Measurements from ENCODE around the gene DBI.

The DBI gene

GRCh38 chr2:119409506-119409905, 42.7 kb downstream of the DBI start:
- Histone ChIP-seq H3K36me3 (no peaks in the 10 kb centered on the region), H3K27me3 (no peaks in the 10 kb centered on the region), H3K9me3 (no peaks in the 10 kb centered on the region), H3K4me1 (no peaks in the 10 kb centered on the region), H3K4me3 (ENCODE audit: low read depth, low read length) (no peak overlapping the region)
- no peak for DNase-seq
- TF ChIP-seq, protein P1, sequence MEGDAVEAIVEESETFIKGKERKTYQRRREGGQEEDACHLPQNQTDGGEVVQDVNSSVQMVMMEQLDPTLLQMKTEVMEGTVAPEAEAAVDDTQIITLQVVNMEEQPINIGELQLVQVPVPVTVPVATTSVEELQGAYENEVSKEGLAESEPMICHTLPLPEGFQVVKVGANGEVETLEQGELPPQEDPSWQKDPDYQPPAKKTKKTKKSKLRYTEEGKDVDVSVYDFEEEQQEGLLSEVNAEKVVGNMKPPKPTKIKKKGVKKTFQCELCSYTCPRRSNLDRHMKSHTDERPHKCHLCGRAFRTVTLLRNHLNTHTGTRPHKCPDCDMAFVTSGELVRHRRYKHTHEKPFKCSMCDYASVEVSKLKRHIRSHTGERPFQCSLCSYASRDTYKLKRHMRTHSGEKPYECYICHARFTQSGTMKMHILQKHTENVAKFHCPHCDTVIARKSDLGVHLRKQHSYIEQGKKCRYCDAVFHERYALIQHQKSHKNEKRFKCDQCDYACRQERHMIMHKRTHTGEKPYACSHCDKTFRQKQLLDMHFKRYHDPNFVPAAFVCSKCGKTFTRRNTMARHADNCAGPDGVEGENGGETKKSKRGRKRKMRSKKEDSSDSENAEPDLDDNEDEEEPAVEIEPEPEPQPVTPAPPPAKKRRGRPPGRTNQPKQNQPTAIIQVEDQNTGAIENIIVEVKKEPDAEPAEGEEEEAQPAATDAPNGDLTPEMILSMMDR (IDR thresholded peaks at IDR 0.05; ENCODE audit: low read depth, low read length): no peak

DNA sequence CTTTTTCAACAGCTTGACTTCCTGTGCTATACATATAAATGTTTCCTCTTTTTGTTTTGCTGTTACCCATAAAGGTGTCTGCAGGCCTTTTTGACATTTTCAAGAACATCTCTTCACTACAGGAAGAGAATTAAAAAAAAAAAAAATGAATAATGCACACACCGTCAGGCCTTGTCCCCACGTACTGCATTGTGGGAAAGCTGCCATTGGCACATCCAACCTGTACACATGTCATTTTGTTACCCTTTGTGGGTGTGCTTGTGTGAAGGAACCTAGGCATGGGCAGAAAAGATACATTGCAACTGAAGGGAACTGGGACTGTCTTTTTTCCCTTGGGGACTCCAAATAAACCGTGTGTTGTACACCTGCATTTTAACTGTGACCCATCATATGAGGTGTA, 48.1 kb downstream of the DBI start:
- H3K9me3 ChIP-seq: no peaks in the 10 kb centered on the region
- no peak overlapping the region for H3K4me3 ChIP-seq (ENCODE audit: low read depth, low read length)
- TF ChIP-seq, protein P1 (IDR thresholded peaks at IDR 0.05; ENCODE audit: low read depth, low read length): no peak
- H3K36me3 ChIP-seq: no peaks in the 10 kb centered on the region
- H3K4me1 ChIP-seq: no peaks in the 10 kb centered on the region
- no peak for DNase-seq
- H3K27me3 ChIP-seq: no peaks in the 10 kb centered on the region

GRCh38 chr2:119415630-119416029, 48.9 kb downstream of the DBI start:
- Histone ChIP-seq H3K9me3 (no peaks in the 10 kb centered on the region), H3K36me3 (no peaks in the 10 kb centered on the region), H3K4me3 (ENCODE audit: low read depth, low read length) (no peak overlapping the region), H3K27me3 (no peaks in the 10 kb centered on the region), H3K4me1 (no peaks in the 10 kb centered on the region)
- no peak for DNase-seq
- TF ChIP-seq, protein P1 (IDR thresholded peaks at IDR 0.05; ENCODE audit: low read depth, low read length): no peak

- TF ChIP-seq, protein P1 (IDR thresholded peaks at IDR 0.05; ENCODE audit: low read depth, low read length): no peak
- Histone ChIP-seq H3K4me3 (ENCODE audit: low read depth, low read length) (no peak overlapping the region), H3K4me1 (no peaks in the 10 kb centered on the region), H3K9me3 (no peaks in the 10 kb centered on the region), H3K36me3 (no peaks in the 10 kb centered on the region), H3K27me3 (no peaks in the 10 kb centered on the region)
- no peak for DNase-seq
These were observed 49.6 kb downstream of the DBI start for GRCh38 chr2:119416299-119416923.

DNA sequence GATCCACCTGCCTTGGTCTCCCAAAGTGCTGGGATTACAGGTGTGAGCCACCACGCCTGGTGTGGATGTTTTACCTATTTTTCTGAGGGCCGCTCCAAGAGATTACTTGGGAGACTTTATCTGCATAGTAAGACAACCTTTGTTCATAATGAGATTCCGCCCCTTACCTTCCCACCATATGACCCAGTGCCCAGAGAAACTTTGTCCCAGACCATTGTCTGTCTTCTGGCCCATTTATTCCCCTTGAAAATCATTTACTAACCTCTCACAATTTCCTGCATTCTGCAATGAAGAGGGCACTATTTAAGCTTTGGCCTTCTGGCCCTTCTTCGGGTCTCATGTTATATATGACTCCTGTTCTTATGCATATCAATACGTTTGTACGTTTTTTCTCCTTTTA, 51.1 kb downstream of the DBI start:
- Histone ChIP-seq H3K4me3 (ENCODE audit: low read depth, low read length) (no peak overlapping the region), H3K4me1 (no peaks in the 10 kb centered on the region), H3K27me3 (no peaks in the 10 kb centered on the region), H3K9me3 (no peaks in the 10 kb centered on the region), H3K36me3 (no peaks in the 10 kb centered on the region)
- TF ChIP-seq, protein P1 (IDR thresholded peaks at IDR 0.05; ENCODE audit: low read depth, low read length): no peak
- no peak for DNase-seq

DNA sequence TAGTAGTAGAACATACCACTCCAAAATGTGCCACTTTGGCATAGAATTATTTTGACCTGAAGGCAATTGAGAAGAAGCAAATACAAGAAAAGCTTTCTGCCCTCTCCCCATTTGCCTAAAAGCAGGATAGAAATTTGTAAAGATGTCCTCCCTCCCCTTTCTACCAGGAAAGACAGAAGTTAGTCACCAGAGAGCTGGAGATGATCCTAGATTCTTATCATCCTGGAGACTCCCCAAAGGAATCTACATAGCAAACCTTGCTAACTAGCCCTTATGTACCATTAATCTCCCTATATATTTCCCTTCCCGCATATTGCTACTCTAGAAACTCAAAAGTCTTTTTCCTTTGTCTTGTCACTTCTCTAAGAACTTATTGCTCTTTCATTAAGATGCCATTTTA, 52.3 kb downstream of the DBI start:
- Histone ChIP-seq H3K4me1 (no peaks in the 10 kb centered on the region), H3K9me3 (no peaks in the 10 kb centered on the region), H3K36me3 (no peaks in the 10 kb centered on the region), H3K27me3 (no peaks in the 10 kb centered on the region), H3K4me3 (ENCODE audit: low read depth, low read length) (no peak overlapping the region)
- no peak for DNase-seq
- TF ChIP-seq, protein P1 (IDR thresholded peaks at IDR 0.05; ENCODE audit: low read depth, low read length): no peak
